HUDEP-2 (cell line): ENCODE measurements around the gene HIF1A.

ENCODE experiments used
- DNase-seq, 76 experiments: peaks; one replicate each; lab custom pipeline; 2025; ENCODE audit not compliant: unreplicated experiment in 76 of 76; lab: John Stamatoyannopoulos, UW

Gene HIF1A

DNA sequence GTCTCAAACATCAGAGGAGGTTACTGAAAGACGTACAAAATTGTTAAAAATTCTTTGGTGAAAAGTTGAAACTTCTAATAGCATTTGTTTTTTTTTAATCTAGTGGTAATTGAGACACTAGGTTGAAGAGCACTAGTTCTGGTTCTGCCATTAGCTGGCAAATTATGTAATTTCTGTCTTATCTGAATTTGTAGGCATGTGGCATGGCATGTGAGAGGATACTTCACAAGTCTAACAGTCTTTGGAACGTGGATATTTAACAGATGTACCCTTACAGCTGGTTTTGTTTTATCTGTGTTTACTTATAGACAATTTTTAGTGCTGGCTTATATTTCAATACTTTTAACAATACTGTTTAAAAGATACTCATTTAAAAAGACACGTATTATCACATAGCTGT is 72.9 kb downstream of the HIF1A start:
- no peak for DNase-seq

- DNase-seq = no peak
Observed at GRCh38 chr14:61769893-61770292, 74.6 kb downstream of the HIF1A start.

- DNase-seq = no peak
Observed at GRCh38 chr14:61774861-61775260, 79.5 kb downstream of the HIF1A start.

DNA sequence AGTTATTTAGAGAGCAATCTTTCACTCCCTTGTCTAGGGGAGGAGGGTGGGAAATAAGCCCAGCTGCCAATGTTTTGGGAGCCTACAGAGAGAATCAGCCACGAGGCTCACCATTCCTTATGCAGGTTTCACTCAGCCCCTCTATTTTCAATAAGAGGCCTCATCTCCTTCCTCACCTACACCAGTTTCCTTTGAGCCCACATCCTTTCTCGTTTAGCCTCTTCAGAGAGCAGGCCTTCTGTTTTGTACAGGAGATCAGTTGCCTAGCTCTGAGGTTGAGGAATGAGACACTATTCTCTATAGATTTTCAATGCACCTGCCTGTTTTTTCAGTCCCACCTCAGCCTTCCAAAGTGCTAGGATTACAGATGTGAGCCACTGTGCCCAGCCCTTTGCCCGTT is 84.8 kb downstream of the HIF1A start:
- DNase-seq = no peak

- no peak for DNase-seq
Observed at GRCh38 chr14:61797309-61797708, 102.0 kb downstream of the HIF1A start.
